Caco-2 (cell line): Measurements from ENCODE around the gene DPP10. TPM values are rescaled to one million over a fixed set of nuclear protein-coding genes. Genes with fewer than 3 reads are reported as not detected.

Experiments
- BruUV-seq: library from RNA; stranded (reverse); fragments of 400-500 nt; replicated peaks from 2 replicates; lab custom pipeline; 2021; lab: Mats Ljungman, UMichigan
- CTCF ChIA-PET: fragments of 300-600 bp; sonication (Branson Sonifier 250); formaldehyde crosslinking; loops from one replicate; lab custom pipeline; 2022; ENCODE audit warnings: antibody characterized with exemption; lab: Charles Lee
- POLR2A ChIA-PET: fragments of 300-600 bp; sonication (Branson Sonifier 250); formaldehyde crosslinking; loops from one replicate; lab custom pipeline; 2022; ENCODE audit warnings: antibody characterized with exemption; lab: Charles Lee
- DNase-seq, 2 experiments: peaks; one replicate each; pipeline versions ENCODE4 v3.0.0 to v3.0.0-alpha.2; 2020 to 2022
- H3K27me3 ChIP-seq: replicated peaks from 2 replicates; pipeline ENCODE4 v1.6.0; 2011; ENCODE audit warnings: low read length; ENCODE audit not compliant: control insufficient read depth, insufficient read depth
- H3K36me3 ChIP-seq: 2 replicates; pipeline ENCODE4 v1.5.1; 2011; ENCODE audit warnings: low read length; ENCODE audit not compliant: control insufficient read depth, insufficient read depth
- H3K4me1 ChIP-seq: fragments of 250-450 bp; sonication (Bioruptor Pico); 2 replicates; pipeline ENCODE4 v1.5.1; 2020; ENCODE audit warnings: mild to moderate bottlenecking
- H3K4me3 ChIP-seq: 2 replicates; pipeline ENCODE4 v1.5.1; 2011; ENCODE audit warnings: low read depth, mild to moderate bottlenecking, control low read depth, low read length
- H3K9me3 ChIP-seq: fragments of 250-450 bp; sonication (Bioruptor Pico); 2 replicates; pipeline ENCODE4 v1.5.1; 2020; ENCODE audit warnings: mild to moderate bottlenecking, moderate library complexity
- H3K27ac Mint-ChIP-seq: one replicate; pipeline ENCODE4 v1.8.0; 2022; ENCODE audit warnings: mixed read lengths; ENCODE audit not compliant: unreplicated experiment
- H3K27me3 Mint-ChIP-seq: one replicate; pipeline ENCODE4 v1.8.0; 2022; ENCODE audit warnings: mixed read lengths; ENCODE audit not compliant: insufficient read depth, unreplicated experiment
- H3K36me3 Mint-ChIP-seq: one replicate; pipeline ENCODE4 v1.8.0; 2022; ENCODE audit warnings: mild to moderate bottlenecking, mixed read lengths; ENCODE audit not compliant: insufficient read depth, unreplicated experiment
- H3K4me1 Mint-ChIP-seq: one replicate; pipeline ENCODE4 v1.8.0; 2022; ENCODE audit warnings: low read depth, mixed read lengths; ENCODE audit not compliant: unreplicated experiment
- H3K4me3 Mint-ChIP-seq: one replicate; pipeline ENCODE4 v1.8.0; 2022; ENCODE audit warnings: mild to moderate bottlenecking, moderate library complexity, mixed read lengths; ENCODE audit not compliant: unreplicated experiment
- H3K9me3 Mint-ChIP-seq: one replicate; pipeline ENCODE4 v1.8.0; 2022; ENCODE audit warnings: mixed read lengths; ENCODE audit not compliant: unreplicated experiment
- intact Hi-C: fragments of 100-400 bp; cut with micrococcal nuclease; formaldehyde crosslinking; loops from one replicate; pipeline ENCODE4 v1.10.0; 2022; ENCODE audit not compliant: unreplicated experiment
- total RNA-seq: library from RNA; stranded (reverse); gene quantifications from 2 replicates; pipeline ENCODE4 v1.2.3, GENCODE V29; 2022
- TF ChIP-seq, protein P1 (sequence below), 2 experiments: fragments of 200-600 bp in 1 of 2; IDR thresholded peaks; 1 replicate in 1 of 2; 2 replicates in 1 of 2; pipeline versions ENCODE4 v1.5.1 to v1.8.0; 2011 to 2022; ENCODE audit warnings: antibody characterized with exemption in 1 of 2, control low read depth in 1 of 2, inconsistent platforms in 1 of 2, low read depth in 1 of 2, low read length in 1 of 2, mild to moderate bottlenecking in 1 of 2, moderate library complexity in 1 of 2; ENCODE audit not compliant: insufficient read depth in 1 of 2, severe bottlenecking in 1 of 2, unreplicated experiment in 1 of 2

The DPP10 gene
- total RNA-seq, 1 experiment from 2014 or later: not detected

- H3K9me3 ChIP-seq: no peaks in the 10 kb centered on the region
Measured at GRCh38 chr2:115327061-115327460, 884.6 kb downstream of the DPP10 start.

DNA sequence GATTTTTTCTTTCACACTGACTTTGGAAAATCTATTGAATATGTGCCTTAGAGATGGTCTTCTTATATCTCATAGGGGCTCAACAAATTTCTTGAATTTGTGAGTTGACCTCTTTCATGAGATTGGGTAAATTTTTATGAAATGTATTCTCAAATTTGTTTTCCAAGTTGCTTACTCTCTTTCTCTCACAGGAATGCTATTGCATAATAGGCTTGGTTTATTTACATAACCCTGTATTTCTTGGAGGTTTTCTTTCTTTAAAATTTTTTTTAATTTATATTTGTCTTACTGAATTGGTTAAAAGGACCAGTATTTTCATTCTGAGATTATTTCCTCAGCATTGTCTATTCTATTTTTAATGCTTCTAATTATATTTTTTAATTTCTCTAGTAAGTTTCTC lies 917.1 kb downstream of the DPP10 start:
- Histone ChIP-seq H3K36me3 (no peaks in the 10 kb centered on the region), H3K27me3 (no peaks in the 10 kb centered on the region), H3K4me1 (no peaks in the 10 kb centered on the region), H3K4me3 (no peak overlapping the region), H3K9me3 (no peaks in the 10 kb centered on the region)
- Mint-ChIP-seq H3K27ac (no peak overlapping the region), H3K9me3 (peaks cover 16% of the 10 kb centered on the region), H3K4me1 (no peaks in the 10 kb centered on the region), H3K27me3 (no peaks in the 10 kb centered on the region), H3K36me3 (no peaks in the 10 kb centered on the region), H3K4me3 (no peak overlapping the region)
- POLR2A ChIA-PET: no interaction called here
- CTCF ChIA-PET: no interaction called here
- no TSS peak for BruUV-seq
- intact Hi-C loops: no loop called here
- TF ChIP-seq, protein P1, sequence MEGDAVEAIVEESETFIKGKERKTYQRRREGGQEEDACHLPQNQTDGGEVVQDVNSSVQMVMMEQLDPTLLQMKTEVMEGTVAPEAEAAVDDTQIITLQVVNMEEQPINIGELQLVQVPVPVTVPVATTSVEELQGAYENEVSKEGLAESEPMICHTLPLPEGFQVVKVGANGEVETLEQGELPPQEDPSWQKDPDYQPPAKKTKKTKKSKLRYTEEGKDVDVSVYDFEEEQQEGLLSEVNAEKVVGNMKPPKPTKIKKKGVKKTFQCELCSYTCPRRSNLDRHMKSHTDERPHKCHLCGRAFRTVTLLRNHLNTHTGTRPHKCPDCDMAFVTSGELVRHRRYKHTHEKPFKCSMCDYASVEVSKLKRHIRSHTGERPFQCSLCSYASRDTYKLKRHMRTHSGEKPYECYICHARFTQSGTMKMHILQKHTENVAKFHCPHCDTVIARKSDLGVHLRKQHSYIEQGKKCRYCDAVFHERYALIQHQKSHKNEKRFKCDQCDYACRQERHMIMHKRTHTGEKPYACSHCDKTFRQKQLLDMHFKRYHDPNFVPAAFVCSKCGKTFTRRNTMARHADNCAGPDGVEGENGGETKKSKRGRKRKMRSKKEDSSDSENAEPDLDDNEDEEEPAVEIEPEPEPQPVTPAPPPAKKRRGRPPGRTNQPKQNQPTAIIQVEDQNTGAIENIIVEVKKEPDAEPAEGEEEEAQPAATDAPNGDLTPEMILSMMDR (IDR thresholded peaks at IDR 0.05; ENCODE audit: insufficient read depth in 1 of 2, low read depth in 1 of 2, low read length in 1 of 2, severe bottlenecking in 1 of 2, unreplicated experiment in 1 of 2): no peak
- DNase-seq: no peak

More at GRCh38 chr2:115327061-115327460, 884.6 kb downstream of the DPP10 start:
- Mint-ChIP-seq H3K4me3 (no peak overlapping the region), H3K27me3 (no peaks in the 10 kb centered on the region), H3K4me1 (no peaks in the 10 kb centered on the region), H3K9me3 (peaks cover 3% of the 10 kb centered on the region), H3K27ac (no peak overlapping the region), H3K36me3 (no peaks in the 10 kb centered on the region)
- no peaks in the 10 kb centered on the region for H3K36me3 ChIP-seq
- H3K4me3 ChIP-seq: no peak overlapping the region
- ChIA-PET POLR2A (no interaction called here), CTCF (no interaction called here)
- TF ChIP-seq, protein P1 (IDR thresholded peaks at IDR 0.05; ENCODE audit: insufficient read depth in 1 of 2, low read depth in 1 of 2, low read length in 1 of 2, severe bottlenecking in 1 of 2, unreplicated experiment in 1 of 2): no peak
- H3K27me3 ChIP-seq: no peaks in the 10 kb centered on the region
- no peak for DNase-seq
- intact Hi-C loops: no loop called here
- BruUV-seq: no TSS peak
- no peaks in the 10 kb centered on the region for H3K4me1 ChIP-seq

DNA sequence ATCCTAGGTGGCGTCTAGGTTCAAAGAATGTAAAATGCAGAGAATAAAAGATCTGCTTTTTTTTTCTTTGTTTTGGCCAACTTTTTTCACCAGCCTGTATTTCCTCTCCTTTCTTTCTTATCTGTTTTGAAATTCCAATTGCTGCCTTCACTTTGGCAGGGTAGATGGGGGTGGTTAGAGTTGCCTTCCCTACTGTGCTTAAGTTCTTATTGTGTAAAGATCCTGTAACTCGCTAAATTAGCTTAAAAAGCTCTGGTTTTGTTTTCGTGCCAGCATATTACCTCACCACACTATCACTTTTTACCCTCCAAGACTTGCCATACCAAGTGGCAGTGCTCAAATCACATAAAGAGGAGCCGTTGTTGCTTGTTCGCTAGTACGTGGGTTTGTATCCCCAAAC lies 921.7 kb downstream of the DPP10 start:
- intact Hi-C loops: no loop called here
- no peak overlapping the region for H3K4me3 Mint-ChIP-seq
- POLR2A ChIA-PET: no interaction called here

More for the DNA sequence above, 921.7 kb downstream of the DPP10 start:
- BruUV-seq: no TSS peak
- no peaks in the 10 kb centered on the region for H3K9me3 Mint-ChIP-seq
- Histone ChIP-seq H3K36me3 (no peaks in the 10 kb centered on the region), H3K4me3 (no peak overlapping the region), H3K27me3 (no peaks in the 10 kb centered on the region), H3K9me3 (no peaks in the 10 kb centered on the region), H3K4me1 (no peaks in the 10 kb centered on the region)
- no peaks in the 10 kb centered on the region for H3K36me3 Mint-ChIP-seq
- CTCF ChIA-PET: no interaction called here
- no peaks in the 10 kb centered on the region for H3K27me3 Mint-ChIP-seq
- DNase-seq: no peak
- no peaks in the 10 kb centered on the region for H3K4me1 Mint-ChIP-seq
- TF ChIP-seq, protein P1 (IDR thresholded peaks at IDR 0.05; ENCODE audit: insufficient read depth in 1 of 2, low read depth in 1 of 2, low read length in 1 of 2, severe bottlenecking in 1 of 2, unreplicated experiment in 1 of 2): no peak
- no peak overlapping the region for H3K27ac Mint-ChIP-seq
